Measurements from ENCODE around the gene CIDEC.
"Not testable (repeated sequence)": the region's sequence is repeated elsewhere in the genome, so short reads cannot be mapped to it uniquely, and the experiment has no call there.

CIDEC gene

GRCh38 chr3:9872067-9872466, 8.0 kb downstream of the CIDEC start:
- DNase-seq: not testable (repeated sequence)

GRCh38 chr3:9870978-9871377, 9.1 kb downstream of the CIDEC start:
- DNase-seq: peak; percentile 48

- no peak for DNase-seq
These were observed 10.1 kb downstream of the CIDEC start for GRCh38 chr3:9869955-9870354.

- DNase-seq: no peak
These were observed 12.9 kb downstream of the CIDEC start for GRCh38 chr3:9867106-9867505.

GRCh38 chr3:9866639-9867038, 13.4 kb downstream of the CIDEC start:
- DNase-seq: peak; percentile 7

- not testable (repeated sequence) for DNase-seq
These were observed 14.9 kb downstream of the CIDEC start for GRCh38 chr3:9865125-9865637.

GRCh38 chr3:9864200-9864927, 15.7 kb downstream of the CIDEC start:
- DNase-seq: peak; percentile 71

GRCh38 chr3:9863058-9863772, 16.8 kb downstream of the CIDEC start:
- DNase-seq: no peak

- no peak for DNase-seq
These were observed 17.5 kb downstream of the CIDEC start for GRCh38 chr3:9862391-9863057.

- DNase-seq: no peak
These were observed 18.4 kb downstream of the CIDEC start for GRCh38 chr3:9861626-9862130.

- no peak for DNase-seq
These were observed 18.9 kb downstream of the CIDEC start for GRCh38 chr3:9861201-9861600.

- no peak for DNase-seq
These were observed 20.5 kb downstream of the CIDEC start for GRCh38 chr3:9859530-9860025.

- no peak for DNase-seq
These were observed 24.5 kb downstream of the CIDEC start for GRCh38 chr3:9855594-9855993.

- DNase-seq: not testable (repeated sequence)
These were observed 25.6 kb downstream of the CIDEC start for GRCh38 chr3:9854291-9854940.

- no peak for DNase-seq
These were observed 27.5 kb downstream of the CIDEC start for GRCh38 chr3:9852528-9852927.

- DNase-seq: not testable (repeated sequence)
These were observed 28.1 kb downstream of the CIDEC start for GRCh38 chr3:9851926-9852325.

- DNase-seq: not testable (repeated sequence)
These were observed 28.7 kb downstream of the CIDEC start for GRCh38 chr3:9851383-9851782.

- DNase-seq: not testable (repeated sequence)
These were observed 31.2 kb downstream of the CIDEC start for GRCh38 chr3:9848860-9849259.

- DNase-seq: not testable (repeated sequence)
These were observed 32.2 kb downstream of the CIDEC start for GRCh38 chr3:9847870-9848269.

GRCh38 chr3:9846931-9847488, 33.0 kb downstream of the CIDEC start:
- DNase-seq: no peak

- DNase-seq: no peak
These were observed 33.8 kb downstream of the CIDEC start for GRCh38 chr3:9846231-9846630.

- DNase-seq: peak; percentile 83
These were observed 36.2 kb downstream of the CIDEC start, which contains the start of gene RPUSD3 for GRCh38 chr3:9843715-9844438. Gene RPUSD3, minus strand, starts transcription at chr3:9844008. Its CDS starts 18 bp downstream, at chr3:9843990.
